ENCODE data around the gene LRP10. TPM values are rescaled to one million over a fixed set of nuclear protein-coding genes. Genes with fewer than 3 reads are reported as not detected.
"Not testable (repeated sequence)": the region's sequence is repeated elsewhere in the genome, so short reads cannot be mapped to it uniquely, and the experiment has no call there.

Gene LRP10
- total and polyA plus RNA-seq, 2 donors (not counting 1 experiment from before 2014, with no cell fraction given) = 99.7 to 120 TPM

DNA sequence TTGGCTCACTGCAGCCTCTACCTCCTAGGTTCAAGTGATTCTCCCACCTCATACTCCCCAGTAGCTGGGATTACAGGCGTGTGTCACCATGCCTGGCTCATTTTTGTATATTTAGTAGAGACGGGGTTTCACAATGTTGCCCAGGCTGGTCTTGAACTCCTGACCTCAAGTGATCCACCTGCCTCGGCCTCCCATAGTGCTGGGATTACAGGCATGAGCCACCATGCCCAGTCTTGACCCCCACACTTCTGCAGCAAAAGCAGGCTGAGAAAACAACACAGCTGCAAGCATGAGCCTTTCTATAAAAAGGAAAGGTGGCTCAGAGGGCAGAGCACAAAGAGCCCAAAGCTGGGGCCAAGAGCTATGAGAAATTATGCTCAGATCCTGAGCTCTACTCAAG, 11.2 kb upstream of the LRP10 start:
- H3K9me3 ChIP-seq (ENCODE audit: control extremely low read depth in 1 of 3, control insufficient read depth in 2 of 3, insufficient read depth in 1 of 3, low read length in 2 of 3); H3K4me3 Mint-ChIP-seq; H3K9me3 Mint-ChIP-seq (ENCODE audit: insufficient read depth); intact Hi-C loops (cut with micrococcal nuclease); ATAC-seq (ENCODE audit: low read depth); H3K9ac ChIP-seq (ENCODE audit: low read length); H3K4me1 Mint-ChIP-seq; H3K27ac ChIP-seq (ENCODE audit: low read length in 2 of 2); H4K20me1 ChIP-seq (ENCODE audit: control insufficient read depth, insufficient read depth, low read length, poor library complexity, severe bottlenecking); H3K27me3 ChIP-seq (replicated peaks in 1 of 4; ENCODE audit: control extremely low read depth in 1 of 4, control insufficient read depth in 3 of 4, insufficient read depth in 4 of 4, low read length in 3 of 4); H3K79me2 ChIP-seq (ENCODE audit: control insufficient read depth, insufficient read depth, low read length); DNase-seq; H3K27ac Mint-ChIP-seq; H3K4me2 ChIP-seq (replicated peaks; ENCODE audit: low read depth, low read length, poor library complexity, severe bottlenecking); H3K4me3 ChIP-seq (ENCODE audit: control extremely low read depth in 1 of 5, extremely low read depth in 1 of 5, insufficient read depth in 1 of 5, low read depth in 2 of 5, low read length in 4 of 5); H2AFZ ChIP-seq (ENCODE audit: insufficient read depth, low read depth, low read length, poor library complexity, severe bottlenecking); H3K36me3 ChIP-seq (replicated peaks in 1 of 2; ENCODE audit: control extremely low read depth in 1 of 2, control insufficient read depth in 1 of 2, extremely low read depth in 1 of 2, insufficient read depth in 2 of 2, low read length in 1 of 2); H3K27me3 Mint-ChIP-seq; H3K4me1 ChIP-seq (ENCODE audit: control insufficient read depth in 2 of 2, insufficient read depth in 2 of 2, low read length in 2 of 2): not testable (repeated sequence)
- ChIA-PET CTCF (interaction anchor here (0.7 to 4.6 kb wide), 5 partner anchors 12 to 300 kb away, joined by 3 to 21 read pairs (median 9); partner anchors contain the start of gene LRP10), POLR2A (interaction anchor here (0.6 to 0.8 kb wide), 3 partner anchors 27 to 70 kb away, joined by 3 to 5 read pairs (median 4); no protein-coding TSS in a partner anchor)
- 100% methylated on average over 1 of the region's 3 CpGs for WGBS (ENCODE audit: insufficient coverage)

DNA sequence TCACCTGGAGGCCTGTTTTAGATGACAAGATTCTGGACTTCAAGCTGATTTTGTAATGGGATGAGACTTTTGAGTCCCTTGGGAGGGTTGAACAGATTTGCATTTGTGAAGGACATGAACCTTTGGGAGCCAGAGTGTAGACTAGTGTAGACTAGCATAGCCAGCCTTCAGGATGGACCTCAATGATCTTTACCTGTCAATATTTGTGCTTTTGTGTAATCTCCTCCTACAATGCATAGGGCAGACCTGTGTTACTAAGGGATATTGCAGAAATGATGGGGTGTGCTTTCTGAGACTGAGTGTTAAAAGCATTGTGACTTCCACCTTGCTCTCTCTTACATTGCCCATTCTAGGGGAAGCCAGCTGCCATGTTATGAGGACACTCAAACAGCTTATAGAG, 9.9 kb upstream of the LRP10 start:
- Mint-ChIP-seq H3K4me3 (no peak overlapping the region), H3K9me3 (ENCODE audit: insufficient read depth) (no peaks in the 10 kb centered on the region), H3K27me3 (no peaks in the 10 kb centered on the region), H3K27ac (no peak overlapping the region), H3K4me1 (peaks cover 3% of the 10 kb centered on the region)
- CTCF ChIA-PET = interaction anchor here (0.8 to 4.1 kb wide), 8 partner anchors 8 to 291 kb away, joined by 3 to 17 read pairs (median 6); partner anchors contain the start of gene LRP10
- Histone ChIP-seq H2AFZ (ENCODE audit: insufficient read depth, low read depth, low read length, poor library complexity, severe bottlenecking) (no peak overlapping the region), H3K9me3 (ENCODE audit: control extremely low read depth in 1 of 3, control insufficient read depth in 2 of 3, insufficient read depth in 1 of 3, low read length in 2 of 3) (peaks cover 0 to 5% (median 2%) of the 10 kb centered on the region in 3 donors), H3K4me2 (replicated peaks; ENCODE audit: low read depth, low read length, poor library complexity, severe bottlenecking) (no peak overlapping the region), H4K20me1 (ENCODE audit: control insufficient read depth, insufficient read depth, low read length, poor library complexity, severe bottlenecking) (no peaks in the 10 kb centered on the region), H3K4me3 (ENCODE audit: control extremely low read depth in 1 of 5, extremely low read depth in 1 of 5, insufficient read depth in 1 of 5, low read depth in 2 of 5, low read length in 4 of 5) (no peak overlapping the region), H3K36me3 (replicated peaks in 1 of 2; ENCODE audit: control extremely low read depth in 1 of 2, control insufficient read depth in 1 of 2, extremely low read depth in 1 of 2, insufficient read depth in 2 of 2, low read length in 1 of 2) (no peaks in the 10 kb centered on the region), H3K4me1 (ENCODE audit: control insufficient read depth in 2 of 2, insufficient read depth in 2 of 2, low read length in 2 of 2) (no peaks in the 10 kb centered on the region), H3K9ac (ENCODE audit: low read length) (no peak overlapping the region), H3K27me3 (replicated peaks in 1 of 4; ENCODE audit: control extremely low read depth in 1 of 4, control insufficient read depth in 3 of 4, insufficient read depth in 4 of 4, low read length in 3 of 4) (peaks cover 0 to 3% (median 0%) of the 10 kb centered on the region in 4 experiments), H3K79me2 (ENCODE audit: control insufficient read depth, insufficient read depth, low read length) (peaks cover 6% of the 10 kb centered on the region), H3K27ac (ENCODE audit: low read length in 2 of 2) (no peak overlapping the region)
- intact Hi-C loops (cut with micrococcal nuclease) = no loop called here
- ATAC-seq (ENCODE audit: low read depth) = no peak
- POLR2A ChIA-PET = interaction anchor here (0.6 kb wide), 1 partner anchor 1587 kb away, joined by 5 read pairs; no protein-coding TSS in a partner anchor
- no peak for TF ChIP-seq EZH2 (IDR thresholded peaks at IDR 0.05; ENCODE audit: borderline replicate concordance, insufficient read depth, low read depth, low read length, poor library complexity, severe bottlenecking)
- TF ChIP-seq, protein P1, sequence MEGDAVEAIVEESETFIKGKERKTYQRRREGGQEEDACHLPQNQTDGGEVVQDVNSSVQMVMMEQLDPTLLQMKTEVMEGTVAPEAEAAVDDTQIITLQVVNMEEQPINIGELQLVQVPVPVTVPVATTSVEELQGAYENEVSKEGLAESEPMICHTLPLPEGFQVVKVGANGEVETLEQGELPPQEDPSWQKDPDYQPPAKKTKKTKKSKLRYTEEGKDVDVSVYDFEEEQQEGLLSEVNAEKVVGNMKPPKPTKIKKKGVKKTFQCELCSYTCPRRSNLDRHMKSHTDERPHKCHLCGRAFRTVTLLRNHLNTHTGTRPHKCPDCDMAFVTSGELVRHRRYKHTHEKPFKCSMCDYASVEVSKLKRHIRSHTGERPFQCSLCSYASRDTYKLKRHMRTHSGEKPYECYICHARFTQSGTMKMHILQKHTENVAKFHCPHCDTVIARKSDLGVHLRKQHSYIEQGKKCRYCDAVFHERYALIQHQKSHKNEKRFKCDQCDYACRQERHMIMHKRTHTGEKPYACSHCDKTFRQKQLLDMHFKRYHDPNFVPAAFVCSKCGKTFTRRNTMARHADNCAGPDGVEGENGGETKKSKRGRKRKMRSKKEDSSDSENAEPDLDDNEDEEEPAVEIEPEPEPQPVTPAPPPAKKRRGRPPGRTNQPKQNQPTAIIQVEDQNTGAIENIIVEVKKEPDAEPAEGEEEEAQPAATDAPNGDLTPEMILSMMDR (IDR thresholded peaks at IDR 0.05) = no peak
- no peak for DNase-seq
